Activated CD8-positive, alpha-beta T cell treated with anti-CD3 and anti-CD28 coated beads for 36 hours (primary cell): Measurements from ENCODE around the gene TNS1. TPM values are rescaled to one million over a fixed set of nuclear protein-coding genes. Genes with fewer than 3 reads are reported as not detected.
"Not testable (repeated sequence)": the region's sequence is repeated elsewhere in the genome, so short reads cannot be mapped to it uniquely, and the experiment has no call there.

Source experiments
- ATAC-seq: fragments of 200-7000 bp; cut with Tn5 transposase; one replicate; pipeline ENCODE4 v1.10.0; 2021; ENCODE audit warnings: mild to moderate bottlenecking, moderate library complexity
- CTCF ChIA-PET: fragments of 350-600 bp; sonication (Branson Sonifier 250); formaldehyde crosslinking; loops from one replicate; lab custom pipeline; 2021; ENCODE audit warnings: antibody characterized with exemption; lab: Charles Lee
- POLR2A ChIA-PET: fragments of 350-600 bp; sonication (Branson Sonifier 250); formaldehyde crosslinking; loops from one replicate; lab custom pipeline; 2021; ENCODE audit warnings: antibody characterized with exemption; lab: Charles Lee
- DNase-seq: peaks from one replicate; pipeline ENCODE4 v3.0.0-alpha.2; 2020
- H3K27ac Mint-ChIP-seq: one replicate; pipeline ENCODE4 v1.8.0; 2021; ENCODE audit warnings: mild to moderate bottlenecking, mixed read lengths
- H3K27me3 Mint-ChIP-seq: one replicate; pipeline ENCODE4 v1.8.0; 2021; ENCODE audit warnings: mixed read lengths
- H3K36me3 Mint-ChIP-seq: one replicate; pipeline ENCODE4 v1.8.0; 2021; ENCODE audit warnings: low read depth, mixed read lengths
- H3K4me1 Mint-ChIP-seq: one replicate; pipeline ENCODE4 v1.8.0; 2021; ENCODE audit warnings: low read depth, mixed read lengths
- H3K4me3 Mint-ChIP-seq: one replicate; pipeline ENCODE4 v1.8.0; 2021; ENCODE audit warnings: mild to moderate bottlenecking, moderate library complexity, mixed read lengths
- H3K9me3 Mint-ChIP-seq: one replicate; pipeline ENCODE4 v1.8.0; 2021; ENCODE audit warnings: mixed read lengths
- intact Hi-C: fragments of 100-400 bp; cut with micrococcal nuclease; formaldehyde crosslinking; loops from one replicate; pipeline ENCODE4 v1.10.0; 2022
- total RNA-seq, 2 experiments: library from RNA; stranded (reverse); gene quantifications; one replicate each; pipeline ENCODE4 v1.2.3, GENCODE V29; 2021
- TF ChIP-seq, protein P1 (sequence below): fragments of 200-600 bp; IDR thresholded peaks from one replicate; pipeline ENCODE4 v1.8.0; 2022; ENCODE audit warnings: antibody characterized with exemption, mild to moderate bottlenecking

The TNS1 gene
- total RNA-seq, 2 experiments from 2014 or later, result 1.8 to 2.0 TPM

DNA sequence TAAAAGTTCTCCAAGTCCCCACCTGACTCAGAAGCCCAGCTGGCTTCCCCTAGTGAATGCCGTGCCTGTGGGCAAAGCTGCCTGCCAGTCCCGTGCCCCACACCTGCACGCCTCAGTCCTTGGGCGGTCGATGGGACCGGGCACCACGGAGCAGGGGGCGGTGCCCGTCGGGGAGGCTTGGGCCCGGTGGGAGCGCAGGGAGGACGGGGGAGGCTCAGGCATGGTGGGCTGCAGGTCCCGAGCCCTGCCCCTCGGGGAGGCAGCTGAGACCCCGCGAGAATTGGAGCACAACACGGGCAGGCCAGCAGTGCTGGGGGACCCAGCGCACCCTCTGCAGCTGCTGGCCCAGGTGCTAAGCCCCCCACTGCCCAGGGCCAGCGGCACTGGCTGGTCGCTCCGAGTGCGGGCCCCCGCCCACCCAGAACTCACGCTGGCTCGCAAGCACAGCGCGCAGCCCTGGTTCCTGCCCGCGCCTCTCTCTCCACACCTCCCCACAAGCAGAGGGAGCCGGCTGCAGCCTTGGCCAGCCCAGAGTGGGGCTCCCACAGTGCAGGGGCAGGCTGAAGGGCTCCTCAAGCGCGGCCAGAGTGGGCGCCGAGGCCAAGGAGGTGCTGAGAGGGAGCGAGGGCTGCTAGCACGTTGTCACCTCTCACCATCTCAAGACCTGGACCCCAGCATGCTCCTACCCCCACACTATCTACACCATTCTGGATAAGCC, 215.5 kb downstream of the TNS1 start:
- peaks cover 3% of the 10 kb centered on the region for H3K36me3 Mint-ChIP-seq
- peaks cover 12% of the 10 kb centered on the region for H3K9me3 Mint-ChIP-seq
- peaks cover 11% of the 10 kb centered on the region for H3K4me1 Mint-ChIP-seq
- intact Hi-C loops, result loop anchor here (5.0 kb wide), 1 partner anchor 100 kb away; no protein-coding TSS in a partner anchor
- TF ChIP-seq, protein P1, sequence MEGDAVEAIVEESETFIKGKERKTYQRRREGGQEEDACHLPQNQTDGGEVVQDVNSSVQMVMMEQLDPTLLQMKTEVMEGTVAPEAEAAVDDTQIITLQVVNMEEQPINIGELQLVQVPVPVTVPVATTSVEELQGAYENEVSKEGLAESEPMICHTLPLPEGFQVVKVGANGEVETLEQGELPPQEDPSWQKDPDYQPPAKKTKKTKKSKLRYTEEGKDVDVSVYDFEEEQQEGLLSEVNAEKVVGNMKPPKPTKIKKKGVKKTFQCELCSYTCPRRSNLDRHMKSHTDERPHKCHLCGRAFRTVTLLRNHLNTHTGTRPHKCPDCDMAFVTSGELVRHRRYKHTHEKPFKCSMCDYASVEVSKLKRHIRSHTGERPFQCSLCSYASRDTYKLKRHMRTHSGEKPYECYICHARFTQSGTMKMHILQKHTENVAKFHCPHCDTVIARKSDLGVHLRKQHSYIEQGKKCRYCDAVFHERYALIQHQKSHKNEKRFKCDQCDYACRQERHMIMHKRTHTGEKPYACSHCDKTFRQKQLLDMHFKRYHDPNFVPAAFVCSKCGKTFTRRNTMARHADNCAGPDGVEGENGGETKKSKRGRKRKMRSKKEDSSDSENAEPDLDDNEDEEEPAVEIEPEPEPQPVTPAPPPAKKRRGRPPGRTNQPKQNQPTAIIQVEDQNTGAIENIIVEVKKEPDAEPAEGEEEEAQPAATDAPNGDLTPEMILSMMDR, result no peak
- POLR2A ChIA-PET, result interaction anchor here (0.6 kb wide), 1 partner anchor 1563 kb away, joined by 3 read pairs; no protein-coding TSS in a partner anchor
- H3K4me3 Mint-ChIP-seq, result no peak overlapping the region
- no peaks in the 10 kb centered on the region for H3K27me3 Mint-ChIP-seq
- no peak overlapping the region for H3K27ac Mint-ChIP-seq
- DNase-seq (no peak), ATAC-seq (no peak)
- CTCF ChIA-PET, result interaction anchor here (1.7 to 9.0 kb wide), 9 partner anchors 9 to 281 kb away, joined by 6 to 188 read pairs (median 26); partner anchors contain the start of gene RUFY4

DNA sequence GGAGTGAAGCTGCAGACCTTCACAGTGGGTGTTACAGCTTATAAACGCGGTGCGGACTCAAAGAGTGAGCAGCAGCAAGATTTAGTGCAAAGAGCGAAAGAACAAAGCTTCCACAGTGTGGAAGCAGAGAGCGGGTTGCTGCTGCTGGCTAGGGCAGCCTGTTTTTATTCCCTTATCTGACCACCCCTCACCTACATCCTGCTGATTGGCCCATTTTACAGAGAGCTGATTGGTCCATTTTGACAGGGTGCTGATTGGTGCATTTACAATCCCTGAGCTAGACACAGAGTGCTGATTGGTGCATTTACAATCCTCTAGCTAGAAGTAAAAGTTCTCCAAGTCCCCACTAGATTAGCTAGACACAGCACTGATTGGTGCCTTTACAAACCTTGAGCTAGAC, 216.2 kb downstream of the TNS1 start:
- H3K36me3 Mint-ChIP-seq, H3K27me3 Mint-ChIP-seq, H3K27ac Mint-ChIP-seq, POLR2A ChIA-PET, H3K4me3 Mint-ChIP-seq, DNase-seq, ATAC-seq: not testable (repeated sequence)
- CTCF ChIA-PET, result interaction anchor here (1.0 to 9.0 kb wide), 22 partner anchors 8 to 385 kb away, joined by 3 to 188 read pairs (median 6); partner anchors contain the start of gene RUFY4
- Mint-ChIP-seq H3K4me1 (peaks cover 11% of the 10 kb centered on the region), H3K9me3 (peaks cover 12% of the 10 kb centered on the region)
- intact Hi-C loops, result loop anchor here (5.0 kb wide), 1 partner anchor 101 kb away; no protein-coding TSS in a partner anchor

DNA sequence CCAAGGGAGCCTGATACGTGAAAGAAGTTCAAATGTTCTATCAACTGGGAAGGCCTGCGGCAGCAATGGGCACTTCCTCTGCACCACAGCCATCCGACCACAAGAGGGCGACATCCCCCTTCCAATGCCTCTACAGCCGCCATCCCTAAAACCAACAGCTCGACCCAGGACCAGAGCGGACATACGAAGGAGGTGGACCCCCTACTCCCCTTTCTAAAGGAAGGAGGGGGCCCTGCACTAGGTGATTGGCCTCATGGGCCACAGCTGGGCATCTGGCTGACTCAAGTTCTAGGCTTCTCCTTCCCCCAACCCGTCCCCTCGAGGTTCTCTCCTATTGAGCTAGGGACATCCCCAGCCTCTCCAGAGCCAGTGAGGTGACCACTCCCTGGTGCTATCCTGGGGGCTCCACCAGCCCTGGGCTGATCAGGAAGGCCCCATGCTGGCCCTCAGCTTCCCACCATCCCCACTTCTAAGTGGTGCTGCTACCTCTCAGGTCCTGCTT, 217.2 kb downstream of the TNS1 start:
- TF ChIP-seq, protein P1, result peak; percentile 93
- Mint-ChIP-seq H3K27me3 (no peaks in the 10 kb centered on the region), H3K4me3 (no peak overlapping the region), H3K4me1 (peaks cover 11% of the 10 kb centered on the region), H3K9me3 (peaks cover 12% of the 10 kb centered on the region), H3K36me3 (peaks cover 3% of the 10 kb centered on the region), H3K27ac (peak overlapping the region; percentile 39)
- ATAC-seq (peak; percentile 64), DNase-seq (peak; percentile 85)
- intact Hi-C loops, result loop anchor here (1.0 to 5.0 kb wide), 3 partner anchors 102 to 208 kb away; no protein-coding TSS in a partner anchor
- POLR2A ChIA-PET, result no interaction called here
- CTCF ChIA-PET, result interaction anchor here (0.5 to 9.0 kb wide), 50 partner anchors 9 to 386 kb away, joined by 3 to 188 read pairs (median 4); partner anchors contain the start of gene RUFY4

DNA sequence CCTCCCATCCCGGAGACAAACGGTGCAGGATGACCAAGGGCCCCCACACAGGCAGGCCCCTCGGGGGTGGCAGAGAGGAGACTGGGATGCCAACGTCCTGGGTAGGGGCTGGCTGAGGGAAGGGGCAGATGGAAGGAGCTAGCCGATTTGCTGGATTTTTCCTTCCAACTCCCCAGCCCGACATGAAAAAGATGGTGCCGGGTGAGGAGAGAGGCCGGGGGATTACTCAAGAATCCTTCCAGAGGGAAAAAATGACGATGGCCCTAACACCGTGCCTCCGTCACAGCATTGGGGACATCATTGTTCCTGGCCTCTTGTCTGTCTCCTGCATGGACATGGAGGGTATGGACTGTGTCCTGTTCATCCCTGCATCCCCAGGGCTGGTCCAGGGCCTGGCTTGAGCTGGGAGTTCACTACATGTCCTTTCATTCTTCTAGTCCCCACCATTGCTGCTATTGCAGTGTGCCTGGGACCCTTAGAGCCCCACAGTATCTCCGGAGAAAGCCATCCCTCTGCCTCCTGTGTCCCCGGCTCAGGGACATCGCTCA, 217.7 kb downstream of the TNS1 start:
- Mint-ChIP-seq H3K9me3 (peaks cover 12% of the 10 kb centered on the region), H3K4me3 (no peak overlapping the region), H3K27me3 (no peaks in the 10 kb centered on the region), H3K36me3 (peaks cover 3% of the 10 kb centered on the region), H3K4me1 (peaks cover 9% of the 10 kb centered on the region), H3K27ac (peak overlapping the region; percentile 39)
- ATAC-seq (peak; percentile 19), DNase-seq (no peak)
- POLR2A ChIA-PET, result no interaction called here
- intact Hi-C loops, result loop anchor here (1.0 to 5.0 kb wide), 3 partner anchors 102 to 208 kb away; no protein-coding TSS in a partner anchor
- CTCF ChIA-PET, result interaction anchor here (0.6 to 9.0 kb wide), 35 partner anchors 9 to 386 kb away, joined by 3 to 188 read pairs (median 5); partner anchors contain the start of gene RUFY4
- TF ChIP-seq, protein P1, result no peak

- H3K27ac Mint-ChIP-seq, result no peak overlapping the region
Observed at GRCh38 chr2:217783243-217783642, 219.6 kb downstream of the TNS1 start.

More at GRCh38 chr2:217783243-217783642, 219.6 kb downstream of the TNS1 start:
- Mint-ChIP-seq H3K36me3 (peaks cover 3% of the 10 kb centered on the region), H3K9me3 (peaks cover 12% of the 10 kb centered on the region), H3K4me3 (no peak overlapping the region), H3K4me1 (peaks cover 17% of the 10 kb centered on the region), H3K27me3 (no peaks in the 10 kb centered on the region)
- no peak for DNase-seq
- TF ChIP-seq, protein P1, result no peak
- ChIA-PET CTCF (interaction anchor here (0.8 to 1.4 kb wide), 2 partner anchors 19 to 103 kb away, joined by 3 to 5 read pairs; no protein-coding TSS in a partner anchor), POLR2A (interaction anchor here (0.7 kb wide), 1 partner anchor 941 kb away, joined by 3 read pairs; no protein-coding TSS in a partner anchor)
- intact Hi-C loops, result no loop called here
- no peak for ATAC-seq
